ENCODE measurements around the gene CCN6.

The CCN6 gene

GRCh38 chr6:112018619-112019416 lies 35.1 kb upstream of the CCN6 start:
- H3K4me3 ChIP-seq (ENCODE audit: low read length) = no peak overlapping the region
- no peak for DNase-seq (ENCODE audit: low read depth)
- TF ChIP-seq, protein P1, sequence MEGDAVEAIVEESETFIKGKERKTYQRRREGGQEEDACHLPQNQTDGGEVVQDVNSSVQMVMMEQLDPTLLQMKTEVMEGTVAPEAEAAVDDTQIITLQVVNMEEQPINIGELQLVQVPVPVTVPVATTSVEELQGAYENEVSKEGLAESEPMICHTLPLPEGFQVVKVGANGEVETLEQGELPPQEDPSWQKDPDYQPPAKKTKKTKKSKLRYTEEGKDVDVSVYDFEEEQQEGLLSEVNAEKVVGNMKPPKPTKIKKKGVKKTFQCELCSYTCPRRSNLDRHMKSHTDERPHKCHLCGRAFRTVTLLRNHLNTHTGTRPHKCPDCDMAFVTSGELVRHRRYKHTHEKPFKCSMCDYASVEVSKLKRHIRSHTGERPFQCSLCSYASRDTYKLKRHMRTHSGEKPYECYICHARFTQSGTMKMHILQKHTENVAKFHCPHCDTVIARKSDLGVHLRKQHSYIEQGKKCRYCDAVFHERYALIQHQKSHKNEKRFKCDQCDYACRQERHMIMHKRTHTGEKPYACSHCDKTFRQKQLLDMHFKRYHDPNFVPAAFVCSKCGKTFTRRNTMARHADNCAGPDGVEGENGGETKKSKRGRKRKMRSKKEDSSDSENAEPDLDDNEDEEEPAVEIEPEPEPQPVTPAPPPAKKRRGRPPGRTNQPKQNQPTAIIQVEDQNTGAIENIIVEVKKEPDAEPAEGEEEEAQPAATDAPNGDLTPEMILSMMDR (conservative IDR thresholded peaks at IDR 0.05; ENCODE audit: low read depth, low read length) = no peak

- no peak for DNase-seq (ENCODE audit: low read depth)
- H3K4me3 ChIP-seq (ENCODE audit: low read length) = no peak overlapping the region
- TF ChIP-seq, protein P1 (conservative IDR thresholded peaks at IDR 0.05; ENCODE audit: low read depth, low read length) = no peak
Observed at GRCh38 chr6:112019589-112019988, 34.3 kb upstream of the CCN6 start.

- TF ChIP-seq, protein P1 (conservative IDR thresholded peaks at IDR 0.05; ENCODE audit: low read depth, low read length) = no peak
- no peak overlapping the region for H3K4me3 ChIP-seq (ENCODE audit: low read length)
- no peak for DNase-seq (ENCODE audit: low read depth)
Observed at GRCh38 chr6:112021691-112022310, 32.1 kb upstream of the CCN6 start.

GRCh38 chr6:112022749-112023148 lies 31.2 kb upstream of the CCN6 start:
- H3K4me3 ChIP-seq (ENCODE audit: low read length) = no peak overlapping the region
- no peak for DNase-seq (ENCODE audit: low read depth)
- TF ChIP-seq, protein P1 (conservative IDR thresholded peaks at IDR 0.05; ENCODE audit: low read depth, low read length) = no peak

DNA sequence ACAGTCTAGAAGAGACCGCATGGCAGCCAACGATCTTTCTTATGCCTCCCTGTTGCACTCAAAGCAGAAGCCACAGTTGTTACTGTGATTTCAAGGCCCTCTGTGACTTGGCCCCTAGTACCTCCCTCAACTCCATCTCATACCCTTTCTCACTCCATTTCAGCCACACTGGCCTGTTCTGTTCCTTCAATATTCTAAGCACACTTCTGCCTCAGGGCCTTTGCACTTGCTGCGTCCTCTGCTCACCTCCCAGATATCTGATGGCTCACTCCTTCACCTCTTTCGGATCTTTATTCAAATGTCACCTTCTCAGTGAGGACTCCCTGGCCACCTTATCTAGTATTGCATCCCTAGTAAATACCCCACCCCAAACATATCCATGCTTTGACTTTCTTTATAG lies 29.4 kb upstream of the CCN6 start:
- TF ChIP-seq, protein P1 (conservative IDR thresholded peaks at IDR 0.05; ENCODE audit: low read depth, low read length) = no peak
- no peak overlapping the region for H3K4me3 ChIP-seq (ENCODE audit: low read length)
- no peak for DNase-seq (ENCODE audit: low read depth)

GRCh38 chr6:112026933-112027332 lies 27.0 kb upstream of the CCN6 start:
- no peak for DNase-seq (ENCODE audit: low read depth)
- no peak overlapping the region for H3K4me3 ChIP-seq (ENCODE audit: low read length)
- TF ChIP-seq, protein P1 (conservative IDR thresholded peaks at IDR 0.05; ENCODE audit: low read depth, low read length) = no peak
